Measurements from ENCODE around the gene FBN2. TPM values are rescaled to one million over a fixed set of nuclear protein-coding genes. Genes with fewer than 3 reads are reported as not detected.

Gene FBN2
- total and polyA plus RNA-seq, 2 of the 4 experiments (the other 2 are of a cell fraction), result 26.7 to 69.0 TPM

- in situ Hi-C loops (cut with MboI; ENCODE audit: low sequenced_read_pairs), result no loop called here
- no TSS peak for BruUV-seq (replicated peaks)
- TF ChIP-seq RAD21 (IDR thresholded peaks at IDR 0.05; ENCODE audit: low read length), result no peak
- no peak for TF ChIP-seq POLR2A (IDR thresholded peaks at IDR 0.05; ENCODE audit: low read depth, low read length)
- no peak for TF ChIP-seq MXI1 (IDR thresholded peaks at IDR 0.05; ENCODE audit: borderline replicate concordance, low read depth, low read length)
- no peak for TF ChIP-seq MAFK (IDR thresholded peaks at IDR 0.05; ENCODE audit: low read depth, low read length)
- no peak for TF ChIP-seq FOS (IDR thresholded peaks at IDR 0.05; ENCODE audit: low read depth, low read length)
- no peak for TF ChIP-seq CTCF (conservative IDR thresholded peaks at IDR 0.05; ENCODE audit: low read depth, low read length)
- no peak for TF ChIP-seq SMC3 (IDR thresholded peaks at IDR 0.05; ENCODE audit: low read depth, low read length)
- TF ChIP-seq USF2 (IDR thresholded peaks at IDR 0.05; ENCODE audit: low read depth, low read length), result no peak
- no peak for TF ChIP-seq ELK1 (IDR thresholded peaks at IDR 0.05; ENCODE audit: borderline replicate concordance, low read depth, low read length)
- TF ChIP-seq MAZ (IDR thresholded peaks at IDR 0.05; ENCODE audit: borderline replicate concordance, low read depth, low read length), result no peak
- no peak for TF ChIP-seq RFX5 (IDR thresholded peaks at IDR 0.05; ENCODE audit: low read depth, low read length)
- TF ChIP-seq BHLHE40 (IDR thresholded peaks at IDR 0.05; ENCODE audit: low read depth, low read length), result no peak
- no peak for TF ChIP-seq NFE2L2 (IDR thresholded peaks at IDR 0.05; ENCODE audit: low read depth, low read length)
- TF ChIP-seq CEBPB (IDR thresholded peaks at IDR 0.05; ENCODE audit: low read depth, low read length), result no peak
- no peak for TF ChIP-seq CHD1 (IDR thresholded peaks at IDR 0.05; ENCODE audit: low read depth, low read length)
- TF ChIP-seq RCOR1 (IDR thresholded peaks at IDR 0.05; ENCODE audit: insufficient replicate concordance, low read length), result no peak
- Histone ChIP-seq H3K56ac (ENCODE audit: extremely low read depth, insufficient read depth, low read length) (no peak overlapping the region), H3K9me1 (ENCODE audit: insufficient read depth, low read length) (peaks cover 21% of the 10 kb centered on the region; the same call in 1 of the 2 replicates), H2BK15ac (ENCODE audit: low read depth, low read length) (no peak overlapping the region), H3K9ac (ENCODE audit: low read depth, low read length) (no peak overlapping the region), H3K79me1 (ENCODE audit: low read depth in 1 of 2, low read length in 2 of 2) (no peaks in the 10 kb centered on the region), H3K4me1 (ENCODE audit: control insufficient read depth, insufficient read depth, low read length) (no peaks in the 10 kb centered on the region), H4K5ac (ENCODE audit: low read depth, low read length) (no peak overlapping the region), H2AK9ac (replicated peaks; ENCODE audit: low read depth, low read length, poor library complexity) (no peak overlapping the region), H2BK120ac (ENCODE audit: low read depth, low read length) (no peak overlapping the region), H3K18ac (ENCODE audit: low read depth, low read length) (no peak overlapping the region), H2AK5ac (ENCODE audit: low read depth, low read length) (no peak overlapping the region), H2BK5ac (ENCODE audit: low read depth, low read length, poor library complexity, severe bottlenecking) (no peak overlapping the region), H3K4me2 (ENCODE audit: low read depth, low read length) (no peak overlapping the region), H3K4me3 (ENCODE audit: insufficient read depth, low read depth, low read length) (no peak overlapping the region), H4K91ac (ENCODE audit: insufficient read depth, low read depth, low read length) (no peak overlapping the region), H4K8ac (ENCODE audit: low read depth in 2 of 2, low read length in 2 of 2) (no peak overlapping the region), H3K4ac (ENCODE audit: low read depth, low read length) (no peak overlapping the region), H3K14ac (replicated peaks; ENCODE audit: low read depth, low read length) (no peak overlapping the region), H3K23ac (ENCODE audit: low read depth, low read length) (no peak overlapping the region), H3K9me3 (ENCODE audit: control insufficient read depth, insufficient read depth, low read length) (no peaks in the 10 kb centered on the region), H3K27me3 (ENCODE audit: control insufficient read depth, insufficient read depth, low read length) (no peaks in the 10 kb centered on the region), H4K20me1 (ENCODE audit: insufficient read depth, low read length) (no peaks in the 10 kb centered on the region), H3K27ac (ENCODE audit: insufficient read depth, low read length) (no peak overlapping the region), H2BK20ac (ENCODE audit: low read depth, low read length) (no peak overlapping the region), H2AFZ (replicated peaks; ENCODE audit: low read length, poor library complexity) (no peak overlapping the region), H3K36me3 (ENCODE audit: control insufficient read depth, insufficient read depth, low read length) (peaks cover 46% of the 10 kb centered on the region)
- intact Hi-C loops (cut with micrococcal nuclease), result loop anchor here (10.0 kb wide), 1 partner anchor 596 kb away; no protein-coding TSS in a partner anchor
- WGBS, 2 experiments (ENCODE audit: extremely low coverage in 2 of 2, insufficient read length in 1 of 2), result no CpG with 5 or more reads among the region's 2 CpGs
- dilution Hi-C loops (cut with HindIII; ENCODE audit: low sequenced_read_pairs, unreplicated experiment), result no loop called here
- POLR2A ChIA-PET (ENCODE audit: unreplicated experiment), result no interaction called here
- CTCF ChIA-PET, result no interaction called here
- DNase-seq (no peak), ATAC-seq (ENCODE audit: low read depth) (no peak; the same call in 1 of the 2 replicates)
Measured at GRCh38 chr5:128340648-128341047, 197.4 kb downstream of the FBN2 start.
